K562 (cell line): Measurements from ENCODE around the gene VWA3B.
"Not testable (repeated sequence)": the region's sequence is repeated elsewhere in the genome, so short reads cannot be mapped to it uniquely, and the experiment has no call there.

Experiments used
- EGR1 ChIP-seq: fragments of 450-650 bp; conservative IDR thresholded peaks from 2 replicates; pipeline ENCODE4 v1.6.1; 2017; ENCODE audit warnings: mild to moderate bottlenecking
- ELF4 ChIP-seq: fragments of 450-650 bp; formaldehyde crosslinking; IDR thresholded peaks from 2 replicates; pipeline ENCODE4 v1.4.0; 2022; ENCODE audit warnings: missing genetic modification characterization
- MYC ChIP-seq, 2 experiments: fragments of 250-450 bp in 1 of 2; sonication (Bioruptor Pico) in 1 of 2; IDR thresholded peaks; 2 replicates each; pipeline versions ENCODE4 v1.5.1 to v1.6.1; 2012 to 2021; ENCODE audit warnings: low read depth in 2 of 2, borderline replicate concordance in 1 of 2, improper control_type of control experiment in 1 of 2, low read length in 1 of 2, mild to moderate bottlenecking in 1 of 2, moderate library complexity in 1 of 2
- NR3C1 ChIP-seq: sonication (generic); formaldehyde crosslinking; IDR thresholded peaks from 2 replicates; pipeline ENCODE4 v1.8.1; 2022; ENCODE audit warnings: missing genetic modification reagents
- TBP ChIP-seq: optimal IDR thresholded peaks from 2 replicates; pipeline ENCODE3; 2011; ENCODE audit warnings: low read depth, low read length, improper control_type of control experiment
- ZNF184 ChIP-seq: sonication (generic); formaldehyde crosslinking; IDR thresholded peaks from 2 replicates; pipeline ENCODE4 v1.5.0; 2020; ENCODE audit warnings: missing genetic modification reagents
- ZNF274 ChIP-seq: IDR thresholded peaks from 2 replicates; pipeline ENCODE4 v1.6.1; 2011; ENCODE audit warnings: low read depth, mild to moderate bottlenecking, low read length, moderate library complexity, borderline replicate concordance
- TF ChIP-seq, protein P1 (sequence below), 3 experiments: IDR thresholded peaks in 2 of 3; conservative IDR thresholded peaks in 1 of 3; 2 replicates each; pipeline ENCODE4 v1.5.1; 2011 to 2012; ENCODE audit warnings: low read length in 3 of 3, mild to moderate bottlenecking in 3 of 3, control low read depth in 2 of 3, improper control_type of control experiment in 1 of 3, inconsistent platforms in 1 of 3, low read depth in 1 of 3, mixed read lengths in 1 of 3, moderate library complexity in 1 of 3; ENCODE audit not compliant: insufficient read depth in 2 of 3

DNA sequence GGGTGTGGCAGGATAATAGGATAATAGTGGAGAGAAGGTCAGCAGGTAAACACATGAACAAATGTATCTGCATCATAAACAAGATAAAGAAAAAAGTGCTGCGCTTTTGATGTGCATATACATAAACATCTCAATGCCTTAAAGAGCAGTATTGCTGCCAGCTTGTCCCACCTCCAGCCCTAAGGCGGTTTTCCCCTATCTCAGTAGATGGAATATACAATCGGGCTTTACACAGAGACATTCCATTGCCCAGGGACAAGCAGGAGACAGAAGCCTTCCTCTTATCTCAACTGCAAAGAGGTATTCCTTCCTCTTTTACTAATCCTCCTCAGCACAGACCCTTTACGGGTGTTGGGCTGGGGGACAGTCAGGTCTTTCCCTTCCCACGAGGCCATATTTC lies 43.1 kb downstream of the VWA3B start:
- TF ChIP-seq ELF4 (CRISPR knock-in tag); EGR1; NR3C1; ZNF184 (CRISPR knock-in tag); ZNF274; TBP; MYC (IDR thresholded peaks at IDR 0.05; ENCODE audit: low read depth, low read length); MYC (CRISPR knock-in tag; IDR thresholded peaks at IDR 0.05; ENCODE audit: borderline replicate concordance, low read depth): not testable (repeated sequence)
- TF ChIP-seq, protein P1, sequence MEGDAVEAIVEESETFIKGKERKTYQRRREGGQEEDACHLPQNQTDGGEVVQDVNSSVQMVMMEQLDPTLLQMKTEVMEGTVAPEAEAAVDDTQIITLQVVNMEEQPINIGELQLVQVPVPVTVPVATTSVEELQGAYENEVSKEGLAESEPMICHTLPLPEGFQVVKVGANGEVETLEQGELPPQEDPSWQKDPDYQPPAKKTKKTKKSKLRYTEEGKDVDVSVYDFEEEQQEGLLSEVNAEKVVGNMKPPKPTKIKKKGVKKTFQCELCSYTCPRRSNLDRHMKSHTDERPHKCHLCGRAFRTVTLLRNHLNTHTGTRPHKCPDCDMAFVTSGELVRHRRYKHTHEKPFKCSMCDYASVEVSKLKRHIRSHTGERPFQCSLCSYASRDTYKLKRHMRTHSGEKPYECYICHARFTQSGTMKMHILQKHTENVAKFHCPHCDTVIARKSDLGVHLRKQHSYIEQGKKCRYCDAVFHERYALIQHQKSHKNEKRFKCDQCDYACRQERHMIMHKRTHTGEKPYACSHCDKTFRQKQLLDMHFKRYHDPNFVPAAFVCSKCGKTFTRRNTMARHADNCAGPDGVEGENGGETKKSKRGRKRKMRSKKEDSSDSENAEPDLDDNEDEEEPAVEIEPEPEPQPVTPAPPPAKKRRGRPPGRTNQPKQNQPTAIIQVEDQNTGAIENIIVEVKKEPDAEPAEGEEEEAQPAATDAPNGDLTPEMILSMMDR (IDR thresholded peaks at IDR 0.05 in 2 of 3, conservative IDR thresholded peaks at IDR 0.05 in 1 of 3; ENCODE audit: insufficient read depth in 2 of 3, low read depth in 1 of 3, low read length in 3 of 3), result not testable (repeated sequence)
